HCT116 (cell line): Measurements from ENCODE around the gene KSR2. TPM values are rescaled to one million over a fixed set of nuclear protein-coding genes. Genes with fewer than 3 reads are reported as not detected.

Source experiments
- ATAC-seq: fragments of 200-7000 bp; cut with Tn5 transposase; 2 replicates; pipeline ENCODE4 v1.9.1; 2020; ENCODE audit warnings: mild to moderate bottlenecking, moderate library complexity
- BruUV-seq: library from RNA; stranded (reverse); fragments of 400-500 nt; replicated peaks from 2 replicates; lab custom pipeline; 2021; lab: Mats Ljungman, UMichigan
- CTCF ChIA-PET: fragments of 300-600 bp; sonication (Branson Sonifier 250); formaldehyde crosslinking; loops from one replicate; lab custom pipeline; 2021; ENCODE audit warnings: antibody characterized with exemption; lab: Charles Lee
- POLR2A ChIA-PET: fragments of 300-600, 350-600 bp; sonication (Branson Sonifier 250); formaldehyde crosslinking; loops from one replicate; lab custom pipeline; 2021; ENCODE audit warnings: antibody characterized with exemption; lab: Charles Lee
- RAD21 ChIA-PET, 2 experiments: fragments of 300-600 bp; sonication (Branson Sonifier 250); formaldehyde crosslinking; loops; one replicate each; lab custom pipeline; 2023; ENCODE audit warnings: low total read pairs in 2 of 2; ENCODE audit not compliant: uncharacterized antibody in 2 of 2, unreplicated experiment in 2 of 2, low non-redundant PET in 1 of 2; lab: Charles Lee
- DNase-seq: peaks from one replicate; pipeline ENCODE4 v3.0.0-alpha.2; 2010; ENCODE audit warnings: low read depth, low spot score
- H2AFZ ChIP-seq: fragments of 200-600 bp; shearing (Covaris generic), sonication (generic); 2 replicates; pipeline ENCODE4 v1.6.1; 2017; ENCODE audit warnings: low read depth, mixed run types, mixed read lengths, antibody characterized with exemption, low read length; ENCODE audit not compliant: poor library complexity, severe bottlenecking
- H3K27ac ChIP-seq: 2 replicates; pipeline ENCODE4 v1.5.1; 2012; ENCODE audit warnings: low read depth, low read length
- H3K27me3 ChIP-seq: fragments of 200-600 bp; sonication (generic); 2 replicates; pipeline ENCODE4 v1.6.1; 2016; ENCODE audit warnings: mixed run types, low read length, mixed read lengths; ENCODE audit not compliant: insufficient read depth
- H3K36me3 ChIP-seq, 2 experiments: fragments of 200-500 bp in 1 of 2; fragments of 200-600 bp in 1 of 2; sonication (Bioruptor generic) in 1 of 2; sonication (generic) in 1 of 2; 2 replicates each; pipeline versions ENCODE4 v1.5.1 to v1.6.1; 2014 to 2016; ENCODE audit warnings: low read length in 2 of 2, inconsistent platforms in 1 of 2, mixed read lengths in 1 of 2, mixed run types in 1 of 2; ENCODE audit not compliant: insufficient read depth in 2 of 2, control insufficient read depth in 1 of 2
- H3K4me1 ChIP-seq, 2 experiments: fragments of 200-600 bp in 1 of 2; sonication (generic) in 1 of 2; 2 replicates each; pipeline versions ENCODE4 v1.5.1 to v1.6.1; 2012 to 2017; ENCODE audit warnings: low read length in 2 of 2, inconsistent platforms in 1 of 2, mild to moderate bottlenecking in 1 of 2, mixed read lengths in 1 of 2, mixed run types in 1 of 2, moderate library complexity in 1 of 2; ENCODE audit not compliant: insufficient read depth in 2 of 2, control insufficient read depth in 1 of 2
- H3K4me2 ChIP-seq: fragments of 200-600 bp; sonication (generic); 2 replicates; pipeline ENCODE4 v1.6.1; 2017; ENCODE audit warnings: mixed run types, low read length, mixed read lengths
- H3K4me3 ChIP-seq, 2 experiments: fragments of 200-600 bp in 1 of 2; sonication (generic) in 1 of 2; replicated peaks in 1 of 2; 2 replicates each; pipeline ENCODE4 v1.5.1; 2011 to 2016; ENCODE audit warnings: low read length in 2 of 2, control low read depth in 1 of 2, low read depth in 1 of 2, mild to moderate bottlenecking in 1 of 2, mixed read lengths in 1 of 2, mixed run types in 1 of 2
- H3K79me2 ChIP-seq: fragments of 200-600 bp; sonication (generic); 2 replicates; pipeline ENCODE4 v1.6.1; 2017; ENCODE audit warnings: mild to moderate bottlenecking, mixed run types, low read length, moderate library complexity, mixed read lengths; ENCODE audit not compliant: insufficient read depth
- H3K9ac ChIP-seq: fragments of 200-600 bp; sonication (generic); 2 replicates; pipeline ENCODE4 v1.6.1; 2016; ENCODE audit warnings: low read length, mixed read lengths
- H3K9me2 ChIP-seq: fragments of 200-600 bp; sonication (generic), shearing (Covaris generic); 2 replicates; pipeline ENCODE4 v1.6.1; 2017; ENCODE audit warnings: mixed run types, mild to moderate bottlenecking, moderate library complexity; ENCODE audit not compliant: insufficient read depth
- H3K9me3 ChIP-seq, 2 experiments: fragments of 200-500 bp in 1 of 2; fragments of 200-600 bp in 1 of 2; sonication (Bioruptor generic) in 1 of 2; sonication (generic) in 1 of 2; 2 replicates each; pipeline ENCODE4 v1.6.1; 2014 to 2017; ENCODE audit warnings: low read length in 2 of 2, mixed read lengths in 2 of 2, inconsistent platforms in 1 of 2, low read depth in 1 of 2, mild to moderate bottlenecking in 1 of 2, mixed run types in 1 of 2, moderate library complexity in 1 of 2; ENCODE audit not compliant: control insufficient read depth in 1 of 2, insufficient read depth in 1 of 2
- H4K20me1 ChIP-seq: fragments of 200-600 bp; sonication (generic), shearing (Covaris generic); 2 replicates; pipeline ENCODE4 v1.6.1; 2017; ENCODE audit warnings: mixed run types, mild to moderate bottlenecking, moderate library complexity; ENCODE audit not compliant: insufficient read depth
- CBX3 ChIP-seq: IDR thresholded peaks from 2 replicates; pipeline ENCODE4 v1.6.1; 2012; ENCODE audit warnings: low read depth
- CEBPB ChIP-seq: IDR thresholded peaks from 2 replicates; pipeline ENCODE4 v1.6.1; 2012; ENCODE audit warnings: low read depth
- EZH2phosphoT487 ChIP-seq: fragments of 200-600 bp; IDR thresholded peaks from 2 replicates; pipeline ENCODE4 v1.6.1; 2018; ENCODE audit warnings: antibody characterized with exemption, borderline replicate concordance
- POLR2A ChIP-seq: IDR thresholded peaks from 2 replicates; pipeline ENCODE4 v1.7.0; 2011; ENCODE audit warnings: borderline replicate concordance; ENCODE audit not compliant: insufficient read depth, insufficient read length; ENCODE audit errors: extremely low read depth
- POLR2AphosphoS5 ChIP-seq: IDR thresholded peaks from 2 replicates; pipeline ENCODE4 v1.6.1; 2011; ENCODE audit warnings: mild to moderate bottlenecking, low read depth, low read length, moderate library complexity
- RAD21 ChIP-seq: IDR thresholded peaks from 2 replicates; pipeline ENCODE4 v1.6.1; 2012; ENCODE audit warnings: low read depth, mild to moderate bottlenecking
- SP1 ChIP-seq: IDR thresholded peaks from 2 replicates; pipeline ENCODE4 v1.6.1; 2012; ENCODE audit warnings: low read depth
- ZFX ChIP-seq: fragments of 450-650 bp; IDR thresholded peaks from 2 replicates; pipeline ENCODE4 v1.6.1; 2017
- ZNF274 ChIP-seq: fragments of 200-500 bp; sonication (Bioruptor generic); IDR thresholded peaks from 2 replicates; pipeline ENCODE4 v1.6.1; 2014; ENCODE audit warnings: mild to moderate bottlenecking, low read depth, low read length, inconsistent platforms
- intact Hi-C: fragments of 100-400 bp; cut with micrococcal nuclease; formaldehyde crosslinking; loops from 2 replicates; pipeline ENCODE4 v1.10.0; 2022
- total RNA-seq: library from RNA; stranded (reverse); gene quantifications from one replicate; pipeline ENCODE4 v1.2.1, GENCODE V29; 2021; ENCODE audit not compliant: unreplicated experiment
- TF ChIP-seq, protein P1 (sequence below), 3 experiments: fragments of 200-600 bp in 1 of 3; sonication (generic) in 1 of 3; IDR thresholded peaks in 2 of 3; conservative IDR thresholded peaks in 1 of 3; 2 replicates each; pipeline ENCODE4 v1.5.1; 2012 to 2017; ENCODE audit warnings: low read depth in 2 of 3, low read length in 2 of 3, antibody characterized with exemption in 1 of 3, borderline replicate concordance in 1 of 3, control low read depth in 1 of 3, mild to moderate bottlenecking in 1 of 3, mixed read lengths in 1 of 3, mixed run types in 1 of 3, moderate library complexity in 1 of 3; ENCODE audit not compliant: insufficient read depth in 1 of 3
- TF ChIP-seq, protein P2 (sequence below): IDR thresholded peaks from 2 replicates; pipeline ENCODE4 v1.6.1; 2012
- TF ChIP-seq, protein P3 (sequence below): IDR thresholded peaks from 2 replicates; pipeline ENCODE4 v1.6.1; 2012

The KSR2 gene
- total RNA-seq, 1 experiment from 2014 or later = 10.1 TPM

DNA sequence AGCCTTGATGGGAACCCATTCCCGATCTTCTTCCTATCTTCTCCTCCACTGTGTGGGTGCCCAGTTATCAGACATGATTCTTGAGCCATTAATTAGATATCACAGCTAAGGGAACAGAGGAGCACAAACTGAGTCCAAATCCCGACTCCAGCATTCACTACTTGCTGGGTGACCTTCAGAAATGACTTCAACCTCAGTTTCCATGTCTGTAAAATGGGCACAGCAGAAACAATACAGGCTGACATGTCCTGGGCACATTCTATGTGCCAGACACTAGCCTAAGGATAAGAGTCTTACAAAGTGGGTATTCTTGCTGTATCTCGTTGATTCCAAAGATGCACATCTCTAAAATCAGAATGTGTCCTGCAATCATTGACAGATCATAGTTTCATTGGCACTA lies 478.7 kb downstream of the KSR2 start:
- no peak for DNase-seq
- no peak overlapping the region for H3K4me2 ChIP-seq
- ChIA-PET RAD21 (no interaction called here), CTCF (no interaction called here), POLR2A (no interaction called here)
- no peak overlapping the region for H2AFZ ChIP-seq
- no TSS peak for BruUV-seq
- TF ChIP-seq ZFX (no peak), SP1 (no peak), CEBPB (no peak), POLR2AphosphoS5 (no peak), EZH2phosphoT487 (no peak), POLR2A (no peak), RAD21 (no peak), CBX3 (no peak), ZNF274 (no peak)
- TF ChIP-seq, protein P1, sequence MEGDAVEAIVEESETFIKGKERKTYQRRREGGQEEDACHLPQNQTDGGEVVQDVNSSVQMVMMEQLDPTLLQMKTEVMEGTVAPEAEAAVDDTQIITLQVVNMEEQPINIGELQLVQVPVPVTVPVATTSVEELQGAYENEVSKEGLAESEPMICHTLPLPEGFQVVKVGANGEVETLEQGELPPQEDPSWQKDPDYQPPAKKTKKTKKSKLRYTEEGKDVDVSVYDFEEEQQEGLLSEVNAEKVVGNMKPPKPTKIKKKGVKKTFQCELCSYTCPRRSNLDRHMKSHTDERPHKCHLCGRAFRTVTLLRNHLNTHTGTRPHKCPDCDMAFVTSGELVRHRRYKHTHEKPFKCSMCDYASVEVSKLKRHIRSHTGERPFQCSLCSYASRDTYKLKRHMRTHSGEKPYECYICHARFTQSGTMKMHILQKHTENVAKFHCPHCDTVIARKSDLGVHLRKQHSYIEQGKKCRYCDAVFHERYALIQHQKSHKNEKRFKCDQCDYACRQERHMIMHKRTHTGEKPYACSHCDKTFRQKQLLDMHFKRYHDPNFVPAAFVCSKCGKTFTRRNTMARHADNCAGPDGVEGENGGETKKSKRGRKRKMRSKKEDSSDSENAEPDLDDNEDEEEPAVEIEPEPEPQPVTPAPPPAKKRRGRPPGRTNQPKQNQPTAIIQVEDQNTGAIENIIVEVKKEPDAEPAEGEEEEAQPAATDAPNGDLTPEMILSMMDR (IDR thresholded peaks at IDR 0.05 in 2 of 3, conservative IDR thresholded peaks at IDR 0.05 in 1 of 3; ENCODE audit: borderline replicate concordance in 1 of 3, insufficient read depth in 1 of 3, low read depth in 2 of 3, low read length in 2 of 3) = no peak
- TF ChIP-seq, protein P2, sequence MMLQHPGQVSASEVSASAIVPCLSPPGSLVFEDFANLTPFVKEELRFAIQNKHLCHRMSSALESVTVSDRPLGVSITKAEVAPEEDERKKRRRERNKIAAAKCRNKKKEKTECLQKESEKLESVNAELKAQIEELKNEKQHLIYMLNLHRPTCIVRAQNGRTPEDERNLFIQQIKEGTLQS = no peak
- TF ChIP-seq, protein P3, sequence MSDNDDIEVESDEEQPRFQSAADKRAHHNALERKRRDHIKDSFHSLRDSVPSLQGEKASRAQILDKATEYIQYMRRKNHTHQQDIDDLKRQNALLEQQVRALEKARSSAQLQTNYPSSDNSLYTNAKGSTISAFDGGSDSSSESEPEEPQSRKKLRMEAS = no peak
- H3K4me1 ChIP-seq = peaks cover 13 to 27% of the 10 kb centered on the region in 2 experiments
- H3K9me3 ChIP-seq = no peaks in the 10 kb centered on the region
- no peaks in the 10 kb centered on the region for H3K36me3 ChIP-seq
- H3K79me2 ChIP-seq = no peaks in the 10 kb centered on the region
- H3K27ac ChIP-seq = no peak overlapping the region
- ATAC-seq = no peak
- H3K9ac ChIP-seq = no peak overlapping the region
- no peaks in the 10 kb centered on the region for H4K20me1 ChIP-seq
- H3K4me3 ChIP-seq = no peak overlapping the region
- H3K9me2 ChIP-seq = no peaks in the 10 kb centered on the region
- intact Hi-C loops = no loop called here
- no peaks in the 10 kb centered on the region for H3K27me3 ChIP-seq
